ENCODE data around the gene LRRTM1.

GRCh38 chr2:80311304-80311703 is 6.8 kb upstream of the LRRTM1 start:
- TF ChIP-seq CTCF (conservative IDR thresholded peaks at IDR 0.05): no peak
- no peak for TF ChIP-seq EZH2 (IDR thresholded peaks at IDR 0.05; ENCODE audit: low read depth)

All from PC-9 (cell line).